ENCODE data around the gene CDK6.

The CDK6 gene

GRCh38 chr7:92670204-92670851 is 166.0 kb downstream of the CDK6 start:
- DNase-seq, result no peak

DNA sequence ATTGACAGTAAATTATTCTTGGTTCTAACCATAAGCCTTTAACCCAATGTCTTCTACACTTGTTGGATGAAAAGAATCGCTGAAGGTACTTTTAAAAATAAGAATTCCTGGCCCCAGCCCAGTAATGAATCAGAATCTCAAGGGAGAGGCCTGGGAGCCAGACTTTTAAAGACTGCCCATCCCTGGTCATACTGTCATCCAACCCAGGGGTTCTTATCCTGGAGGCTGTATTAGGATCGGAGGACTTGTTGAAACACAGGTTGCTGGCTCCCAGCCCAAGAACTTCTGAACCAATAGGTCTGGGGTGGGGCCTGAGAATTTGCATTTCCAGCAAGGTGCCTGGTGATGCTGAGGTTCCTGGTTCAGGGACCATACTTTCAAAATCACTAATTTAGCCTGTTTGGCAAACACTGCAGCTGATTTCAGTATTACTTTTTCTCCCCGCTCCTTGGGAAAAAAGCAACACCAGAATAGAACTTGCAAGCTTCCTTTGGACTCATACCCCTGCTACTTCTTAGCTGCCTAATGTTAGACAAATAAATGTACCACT is 166.7 kb downstream of the CDK6 start:
- peak; percentile 44 for DNase-seq

GRCh38 chr7:92668564-92668963 is 167.8 kb downstream of the CDK6 start:
- no peak for DNase-seq

- peak; percentile 34 for DNase-seq
These were observed 168.4 kb downstream of the CDK6 start for GRCh38 chr7:92667816-92668535.

GRCh38 chr7:92665926-92666325 is 170.4 kb downstream of the CDK6 start:
- DNase-seq, result no peak

- DNase-seq, result no peak
These were observed 174.7 kb downstream of the CDK6 start for GRCh38 chr7:92661651-92662050.

DNA sequence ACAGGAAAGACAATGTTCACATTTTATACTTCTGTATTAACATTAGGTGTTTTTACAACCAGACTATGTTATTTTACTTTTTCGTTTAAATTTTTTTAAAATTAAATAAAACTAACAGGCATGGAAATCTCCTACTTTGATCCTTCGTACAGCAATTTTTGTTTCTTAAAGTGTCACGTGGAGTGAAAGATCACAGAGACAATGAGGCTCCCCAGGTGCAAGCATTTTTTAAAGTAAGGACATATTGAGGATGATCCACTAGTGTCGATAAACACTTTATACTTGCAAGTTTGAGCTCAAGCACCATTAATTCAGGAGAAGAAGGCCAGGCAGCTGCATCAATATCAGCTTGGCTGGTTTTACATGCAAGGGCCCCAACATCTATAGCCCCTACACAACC is 177.7 kb downstream of the CDK6 start:
- DNase-seq, result no peak

- DNase-seq, result no peak
These were observed 179.0 kb downstream of the CDK6 start for GRCh38 chr7:92657391-92657790.

DNA sequence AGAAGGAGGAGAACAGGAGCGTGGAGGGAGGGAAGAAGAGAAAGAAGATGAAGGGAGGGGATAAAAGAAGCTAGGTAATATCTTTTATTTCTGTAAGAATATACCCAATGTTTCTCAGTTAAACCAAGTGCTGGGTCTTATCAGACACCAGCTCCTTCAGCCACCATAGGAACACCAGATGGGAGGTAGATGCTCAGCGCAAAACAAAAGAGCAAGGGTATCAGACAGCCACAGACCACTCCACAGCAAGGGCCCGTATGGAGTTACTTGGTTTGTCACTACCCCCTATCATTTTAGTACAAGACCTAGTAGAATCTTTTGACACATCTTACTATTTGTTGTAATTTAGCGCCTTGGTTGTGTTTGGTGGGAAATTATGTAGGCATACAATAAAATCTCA is 180.3 kb downstream of the CDK6 start:
- DNase-seq, result no peak

DNA sequence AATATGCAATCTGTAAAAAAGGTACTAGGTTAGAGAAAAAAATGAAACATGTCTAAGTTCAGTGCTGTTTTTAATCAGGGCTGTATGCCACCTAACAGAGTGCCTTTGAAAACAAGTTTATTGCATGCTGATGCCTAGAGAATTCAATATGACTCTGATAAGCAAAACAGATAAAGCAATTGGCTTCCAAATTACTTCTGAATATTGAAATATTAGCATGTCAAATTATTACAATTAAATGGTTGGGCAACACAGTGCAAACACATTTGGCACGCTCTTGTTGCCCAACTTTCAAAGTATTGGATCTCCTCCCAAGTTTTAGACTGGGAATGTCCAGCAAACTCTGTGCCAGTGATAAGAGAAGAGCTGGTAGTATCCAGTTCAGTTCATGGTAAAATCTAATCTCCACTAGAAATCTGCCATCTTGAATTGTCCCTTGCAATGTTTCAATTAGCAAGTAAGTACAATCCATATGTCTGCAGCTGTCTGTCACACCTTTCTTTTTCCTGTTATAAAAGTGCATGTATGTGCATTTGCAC is 181.0 kb downstream of the CDK6 start:
- DNase-seq, result no peak

- no peak for DNase-seq
These were observed 183.2 kb downstream of the CDK6 start for GRCh38 chr7:92653136-92653535.

DNA sequence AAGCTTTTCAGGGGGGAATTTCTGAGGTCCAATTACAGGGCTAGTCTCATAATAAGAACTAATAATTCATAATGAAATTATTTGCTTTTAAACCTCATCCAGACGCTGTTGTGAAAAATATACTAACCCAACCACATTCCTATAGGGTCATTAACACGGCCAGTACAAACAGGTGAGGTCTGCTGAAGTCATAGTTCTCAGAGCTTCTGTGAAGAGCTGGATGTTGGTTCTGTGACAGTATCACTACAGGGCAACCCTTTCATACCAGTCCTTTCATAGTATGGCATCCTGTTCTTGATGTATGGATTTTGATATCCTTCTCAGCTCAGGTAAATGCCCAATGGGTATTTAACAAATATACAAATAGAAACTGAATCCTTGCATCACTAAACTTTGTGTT is 183.8 kb downstream of the CDK6 start:
- DNase-seq, result no peak

DNA sequence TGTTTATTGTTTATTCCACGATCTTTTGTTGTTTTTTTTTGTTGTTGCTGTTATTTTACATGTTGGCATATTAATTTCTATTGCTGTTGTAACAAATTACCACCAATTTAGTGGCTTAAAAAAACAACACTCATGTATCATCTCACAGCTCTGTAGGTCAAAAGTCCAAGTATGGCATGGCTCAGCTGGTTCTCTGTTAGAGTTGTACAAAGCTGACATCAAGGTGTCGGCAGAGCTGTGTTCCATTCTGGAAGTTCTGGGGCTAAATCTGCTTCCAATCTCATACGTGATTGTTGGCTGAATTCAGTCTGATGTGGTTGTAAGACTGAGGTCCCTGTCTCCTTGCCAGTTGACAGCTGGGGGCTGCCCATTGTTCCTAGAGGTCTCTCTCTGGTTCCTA is 186.0 kb downstream of the CDK6 start:
- no peak for DNase-seq

DNA sequence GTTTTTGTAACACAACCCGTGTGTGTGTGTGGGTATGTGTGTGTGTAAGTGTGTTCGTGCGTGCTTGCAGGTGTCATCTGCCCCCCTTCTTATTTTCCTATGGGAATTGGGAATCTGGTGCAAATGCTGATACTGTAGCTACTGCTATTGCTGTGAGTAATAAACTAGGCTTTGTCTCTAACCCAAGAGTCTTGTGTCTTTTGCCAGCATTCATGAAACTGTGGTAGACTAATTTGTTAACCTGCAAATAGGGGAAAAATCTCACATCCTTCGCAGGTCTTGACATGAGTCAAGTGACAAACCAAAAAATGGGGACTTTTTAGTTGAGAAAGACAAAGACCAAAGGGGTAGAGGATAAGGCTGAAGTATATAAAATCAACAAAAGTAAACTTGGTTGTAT is 188.3 kb downstream of the CDK6 start:
- DNase-seq, result no peak

DNA sequence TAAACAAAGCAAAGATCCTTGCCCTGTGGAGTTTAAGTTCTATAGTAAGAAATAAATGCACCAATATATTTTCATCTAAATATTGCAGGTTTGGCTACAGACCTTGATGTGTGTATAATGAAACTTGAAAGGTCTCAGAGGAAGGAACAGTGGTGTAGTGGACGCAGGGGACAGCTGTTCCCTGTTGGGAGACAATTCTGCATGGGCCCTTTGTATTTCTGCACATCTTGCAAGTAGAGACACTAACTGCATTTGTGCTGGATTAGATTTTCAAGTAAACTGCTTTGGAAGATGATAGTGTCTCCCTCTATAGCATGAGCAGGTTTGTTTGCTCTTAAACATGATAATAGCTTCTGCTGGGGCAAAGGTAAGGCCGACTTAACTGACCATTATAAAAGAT is 188.7 kb downstream of the CDK6 start:
- DNase-seq, result no peak

DNA sequence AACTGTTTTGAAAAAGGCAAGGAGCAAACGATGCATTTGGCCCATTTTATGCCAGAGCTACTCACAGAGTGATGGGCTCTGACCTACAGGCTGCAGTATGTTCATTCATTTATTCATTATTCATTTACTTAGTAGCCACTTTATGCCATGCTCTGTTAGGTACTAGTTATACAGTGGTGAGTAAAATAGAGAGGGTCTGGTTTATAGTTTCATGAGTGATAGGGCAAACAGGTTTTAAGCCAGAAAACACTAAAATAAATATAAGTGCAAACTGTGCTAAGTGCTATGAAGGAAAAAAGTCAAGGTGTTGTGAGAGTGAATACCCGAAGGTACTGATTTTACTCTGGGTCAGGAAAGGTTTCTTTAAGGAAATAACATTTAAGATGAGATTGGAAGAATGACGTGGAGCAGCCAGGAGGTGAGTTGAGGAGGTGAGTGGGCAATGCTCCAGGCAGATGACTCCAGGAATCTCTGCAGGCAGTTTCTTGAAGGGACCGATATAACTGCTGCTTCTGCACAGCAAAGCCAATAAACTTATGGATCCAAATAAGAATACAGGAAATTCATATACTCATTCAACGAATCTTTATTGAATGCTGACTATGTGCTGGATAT is 189.3 kb downstream of the CDK6 start:
- no peak for DNase-seq

DNA sequence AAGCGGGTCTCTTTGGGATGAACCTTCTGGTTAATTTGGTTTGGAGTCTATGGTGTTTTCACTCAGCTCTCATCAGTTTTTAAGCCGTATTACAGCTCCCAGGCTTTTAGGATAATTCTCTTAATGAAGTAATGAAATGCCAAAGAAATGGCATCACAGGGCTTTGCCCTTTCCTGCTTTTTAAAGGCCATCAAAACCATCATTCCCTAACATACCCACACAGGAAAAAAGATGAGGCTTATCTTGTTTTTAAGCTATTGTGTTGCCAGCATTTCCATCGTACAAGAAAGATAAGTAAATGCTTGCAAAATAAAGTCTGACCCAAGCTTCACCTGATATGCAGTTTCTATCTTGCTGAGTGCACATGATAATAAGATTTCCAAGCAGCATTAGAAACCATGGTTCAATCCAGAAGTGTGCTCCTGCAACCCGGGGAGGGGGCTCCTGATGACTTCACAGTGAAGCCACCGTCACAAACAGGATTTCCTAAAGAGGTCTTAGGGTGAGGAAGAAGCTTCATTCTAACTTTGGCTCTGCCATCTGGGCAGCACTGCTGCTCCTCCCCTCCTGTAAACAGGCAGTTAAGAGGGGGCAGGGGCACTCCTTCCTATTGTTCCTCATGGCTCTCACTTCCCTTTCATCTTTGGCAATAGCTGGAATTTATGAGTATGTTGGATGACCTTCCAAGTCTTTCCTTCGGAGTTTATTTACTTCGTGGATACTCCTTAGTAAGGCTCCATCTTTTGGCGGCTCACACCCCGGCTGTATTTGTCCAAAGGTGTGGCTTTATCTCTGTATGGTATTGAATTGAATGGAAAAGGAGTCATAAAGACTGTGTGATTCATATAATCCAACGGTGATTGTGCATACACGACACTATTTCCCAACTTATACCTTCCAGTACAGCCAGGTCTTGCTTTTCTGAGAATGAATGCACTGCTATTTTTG is 191.0 kb downstream of the CDK6 start:
- DNase-seq, result no peak

GRCh38 chr7:92644406-92645113 is 191.8 kb downstream of the CDK6 start:
- DNase-seq, result peak; percentile 44

DNA sequence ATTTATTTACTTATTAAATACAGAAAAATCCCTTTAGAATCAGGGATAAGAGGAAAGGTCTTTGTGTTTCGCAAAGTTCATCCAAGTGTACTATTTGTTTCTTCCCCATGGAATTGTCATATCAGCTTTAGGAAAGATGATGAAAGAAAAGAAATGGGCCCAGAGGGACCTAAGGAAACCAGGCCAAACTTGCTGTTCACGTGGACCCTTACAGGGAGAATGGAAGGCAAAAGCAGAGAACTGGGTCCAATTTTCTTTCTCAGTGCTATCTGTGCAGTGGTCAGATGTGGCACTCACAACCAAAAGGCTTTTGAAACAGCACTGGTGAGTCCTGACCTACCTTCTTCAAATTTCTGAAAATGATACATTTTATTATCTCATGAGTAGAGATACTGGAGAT is 192.6 kb downstream of the CDK6 start:
- DNase-seq, result no peak

DNA sequence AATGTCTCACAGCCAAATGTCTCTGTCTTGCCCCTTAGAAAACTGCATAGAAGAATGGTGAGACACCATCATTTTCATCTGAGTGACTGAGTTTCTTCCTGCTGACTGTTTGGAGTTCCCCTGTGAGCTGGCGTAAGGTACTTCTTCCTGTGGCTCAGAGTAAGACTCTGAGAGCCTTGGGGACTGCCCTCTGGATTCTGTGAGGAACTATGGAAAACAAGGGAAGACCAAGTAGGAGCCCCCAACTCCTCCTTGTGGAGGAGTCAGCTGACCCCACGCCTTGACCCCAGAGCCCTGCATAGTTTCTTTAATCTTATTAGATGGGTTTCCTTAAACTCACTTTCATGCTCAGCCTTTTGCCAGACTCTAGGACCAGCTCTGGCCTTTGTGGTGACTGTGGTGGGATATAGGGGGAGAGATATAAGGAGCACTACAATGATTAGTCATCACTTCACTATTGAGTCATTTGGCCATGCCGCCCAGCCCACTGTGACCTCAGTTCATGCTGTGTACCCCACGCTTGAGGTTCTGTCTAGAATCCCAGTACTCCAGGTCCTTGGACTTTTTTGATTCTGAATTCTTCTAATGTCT is 194.4 kb downstream of the CDK6 start:
- DNase-seq, result peak; percentile 73

- DNase-seq, result no peak
These were observed 196.4 kb downstream of the CDK6 start for GRCh38 chr7:92639966-92640365.

Data from fibroblast of upper back skin (primary cell).